Measurements from ENCODE around the gene KLHL22. TPM values are rescaled to one million over a fixed set of nuclear protein-coding genes. Genes with fewer than 3 reads are reported as not detected.

KLHL22 gene
- total and polyA plus RNA-seq, 2 of the 8 experiments (the other 6 are each of a cell fraction or from before 2014, with no cell fraction given): 9.4 to 16.2 TPM

DNA sequence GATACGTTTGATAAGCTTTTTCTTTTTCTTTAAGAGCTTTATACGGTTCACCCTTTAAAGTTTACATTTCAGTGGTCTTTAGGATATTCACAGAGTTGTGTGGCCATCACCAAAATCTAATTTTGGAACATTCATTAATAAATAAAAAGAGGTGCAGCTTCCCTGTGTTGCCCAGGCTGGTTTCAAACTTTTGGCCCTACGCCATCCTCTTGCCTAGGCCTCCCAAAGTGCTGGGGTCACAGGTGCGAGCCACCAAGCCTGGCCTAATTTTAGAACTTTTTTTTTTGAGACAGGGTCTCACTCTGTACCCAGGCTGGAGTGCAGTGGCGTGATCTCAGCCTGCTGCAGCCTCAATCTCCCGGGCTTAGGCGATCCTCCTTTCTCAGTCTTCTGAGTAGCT is 42.4 kb upstream of the KLHL22 start:
- no peak overlapping the region for H3K23ac ChIP-seq (ENCODE audit: insufficient read length)
- peaks cover 0 to 15% of the 10 kb centered on the region in 2 experiments; a peak in 2 of 4 replicates for H3K79me2 ChIP-seq (ENCODE audit: control insufficient read depth in 1 of 2, insufficient read depth in 2 of 2, low read length in 2 of 2)
- H2BK12ac ChIP-seq (ENCODE audit: low read depth, low read length): no peak overlapping the region
- DNase-seq (ENCODE audit: low read depth in 1 of 2, low spot score in 2 of 2): no peak
- no peak overlapping the region for H3K4me3 ChIP-seq (ENCODE audit: extremely low read depth in 1 of 4, insufficient read depth in 2 of 4, low read depth in 3 of 4, low read length in 4 of 4)
- H4K5ac ChIP-seq (ENCODE audit: insufficient read length, low read depth, low read length): no peak overlapping the region
- ChIA-PET POLR2A (ENCODE audit: partially characterized antibody) (interaction anchor here (0.7 kb wide), 1 partner anchor 9 kb away, joined by 6 read pairs; no protein-coding TSS in a partner anchor), CTCF (ENCODE audit: partially characterized antibody) (interaction anchor here (0.7 to 1.9 kb wide), 3 partner anchors 26 to 52 kb away, joined by 3 to 7 read pairs (median 3); no protein-coding TSS in a partner anchor)
- no peak for FAIRE-seq
- H4K8ac ChIP-seq (ENCODE audit: extremely low read depth, insufficient read depth, low read length): no peak overlapping the region
- TF ChIP-seq BRCA1 (IDR thresholded peaks at IDR 0.05; ENCODE audit: low read depth, low read length) (no peak), POLR2AphosphoS5 (IDR thresholded peaks at IDR 0.05; ENCODE audit: low read depth, low read length) (no peak), CREB1 (IDR thresholded peaks at IDR 0.05) (no peak), CTBP2 (IDR thresholded peaks at IDR 0.05; ENCODE audit: borderline replicate concordance, insufficient read depth, insufficient read length, low read length) (no peak), TAF1 (IDR thresholded peaks at IDR 0.05; ENCODE audit: low read depth, low read length) (no peak), CBX5 (IDR thresholded peaks at IDR 0.05; ENCODE audit: low read depth, low read length) (no peak), TEAD4 (IDR thresholded peaks at IDR 0.05; ENCODE audit: low read depth, low read length) (no peak)
- H2BK20ac ChIP-seq (ENCODE audit: low read length): no peak overlapping the region
- H2BK120ac ChIP-seq (replicated peaks; ENCODE audit: low read depth, low read length): no peak overlapping the region
- H2AFZ ChIP-seq (ENCODE audit: low read length): no peak overlapping the region
- H3K9me3 ChIP-seq (ENCODE audit: insufficient read depth in 2 of 2, low read depth in 1 of 2, low read length in 1 of 2): no peaks in the 10 kb centered on the region
- no peak overlapping the region for H2BK15ac ChIP-seq (ENCODE audit: low read length)
- H3K56ac ChIP-seq (replicated peaks; ENCODE audit: insufficient read length, low read depth, low read length): no peak overlapping the region
- no peaks in the 10 kb centered on the region for H3K27me3 ChIP-seq (replicated peaks in 1 of 4; ENCODE audit: control insufficient read depth in 3 of 4, extremely low read depth in 1 of 4, insufficient read depth in 3 of 4, low read length in 3 of 4)
- no peak overlapping the region for H3K9ac ChIP-seq (replicated peaks in 1 of 4; ENCODE audit: extremely low read depth in 1 of 4, low read depth in 3 of 4, low read length in 3 of 4)
- peaks cover 0 to 13% of the 10 kb centered on the region in 2 experiments for H4K20me1 ChIP-seq (replicated peaks in 1 of 2; ENCODE audit: control insufficient read depth in 1 of 2, insufficient read depth in 2 of 2, low read length in 2 of 2)
- H3K14ac ChIP-seq (ENCODE audit: insufficient read length): no peak overlapping the region
- no peak overlapping the region for H3K4ac ChIP-seq (replicated peaks; ENCODE audit: insufficient read length, low read depth, low read length)
- no peaks in the 10 kb centered on the region for H3K4me1 ChIP-seq (replicated peaks in 1 of 4; ENCODE audit: control insufficient read depth in 3 of 4, insufficient read depth in 4 of 4, low read length in 3 of 4)
- no peaks in the 10 kb centered on the region for H3K23me2 ChIP-seq (ENCODE audit: low read depth, low read length)
- peaks cover 0 to 2% (median 2%) of the 10 kb centered on the region in 4 experiments; a peak in 4 of 8 replicates for H3K36me3 ChIP-seq (ENCODE audit: control insufficient read depth in 2 of 4, insufficient read depth in 4 of 4, low read length in 3 of 4)
- H3K27ac ChIP-seq (ENCODE audit: low read depth, low read length): no peak overlapping the region
- 91% methylated on average over 6 of the region's 7 CpGs; no CpG with 5 or more reads in 1 of the 2 experiments for WGBS, 2 experiments (ENCODE audit: extremely low coverage in 1 of 2, insufficient coverage in 1 of 2, insufficient read length in 1 of 2, insufficient replicate concordance in 2 of 2, low coverage in 1 of 2, low lambda C conversion rate in 2 of 2, missing lambda C conversion rate in 1 of 2)
- H3K4me2 ChIP-seq (ENCODE audit: insufficient read depth in 1 of 2, low read depth in 2 of 2, low read length in 2 of 2): no peak overlapping the region
- peaks cover 25% of the 10 kb centered on the region for H3K79me1 ChIP-seq (ENCODE audit: low read depth, low read length)
- no peak overlapping the region for H3K18ac ChIP-seq (ENCODE audit: extremely low read depth, low read length)
- no peak overlapping the region for H2AK5ac ChIP-seq (ENCODE audit: low read depth, low read length)
- no peak overlapping the region for H2BK5ac ChIP-seq (ENCODE audit: low read depth, low read length)
- H4K91ac ChIP-seq (replicated peaks; ENCODE audit: insufficient read length, low read length): no peak overlapping the region

All from H1 (cell line).